CD14-positive monocyte (primary cell): ENCODE measurements around the gene CHD6. TPM values are rescaled to one million over a fixed set of nuclear protein-coding genes. Genes with fewer than 3 reads are reported as not detected.

Experiments
- DNase-seq, 3 donors: peaks; one replicate each; pipeline ENCODE4 v3.0.0-alpha.2; 2011 to 2022
- H2AFZ ChIP-seq: 2 replicates; pipeline ENCODE4 v1.6.0; 2012; ENCODE audit warnings: mild to moderate bottlenecking, low read depth, low read length, inconsistent platforms; ENCODE audit not compliant: insufficient read depth, poor library complexity, severe bottlenecking
- H3K27ac ChIP-seq, 2 donors: 1 replicate in 1 of 2; 2 replicates in 1 of 2; pipeline ENCODE4 v1.5.1; 2012 to 2013; ENCODE audit warnings: low read length in 2 of 2, control low read depth in 1 of 2, inconsistent platforms in 1 of 2, low read depth in 1 of 2, mild to moderate bottlenecking in 1 of 2
- H3K27me3 ChIP-seq, 2 donors: one replicate each; pipeline versions ENCODE4 v1.6.0 to v1.6.1; 2011 to 2013; ENCODE audit warnings: low read length in 2 of 2; ENCODE audit not compliant: control insufficient read depth in 2 of 2, insufficient read depth in 2 of 2
- H3K36me3 ChIP-seq, 2 donors: replicated peaks in 1 of 2; 1 replicate in 1 of 2; 2 replicates in 1 of 2; pipeline versions ENCODE4 v1.5.1 to v1.6.1; 2012 to 2013; ENCODE audit warnings: low read length in 2 of 2, control low read depth in 1 of 2, inconsistent platforms in 1 of 2, mild to moderate bottlenecking in 1 of 2; ENCODE audit not compliant: insufficient read depth in 2 of 2, control insufficient read depth in 1 of 2
- H3K4me1 ChIP-seq, 2 donors: 1 replicate in 1 of 2; 2 replicates in 1 of 2; pipeline versions ENCODE4 v1.5.1 to v1.6.1; 2012 to 2013; ENCODE audit warnings: low read length in 2 of 2, control low read depth in 1 of 2, inconsistent platforms in 1 of 2, mild to moderate bottlenecking in 1 of 2, moderate library complexity in 1 of 2; ENCODE audit not compliant: insufficient read depth in 2 of 2, control insufficient read depth in 1 of 2
- H3K4me2 ChIP-seq: replicated peaks from 2 replicates; pipeline ENCODE3; 2012; ENCODE audit warnings: low read length, moderate library complexity, mild to moderate bottlenecking; ENCODE audit not compliant: poor library complexity, severe bottlenecking; ENCODE audit errors: extremely low read depth
- H3K4me3 ChIP-seq, 3 experiments: fragments of 200-600 bp in 1 of 3; sonication (generic) in 1 of 3; replicated peaks in 1 of 3; 1 replicate in 2 of 3; 2 replicates in 1 of 3; pipeline ENCODE4 v1.5.1; 2011 to 2013; ENCODE audit warnings: low read length in 3 of 3, mild to moderate bottlenecking in 3 of 3, control low read depth in 2 of 3, low read depth in 2 of 3, inconsistent platforms in 1 of 3, moderate library complexity in 1 of 3
- H3K79me2 ChIP-seq: 2 replicates; pipeline ENCODE4 v1.6.0; 2012; ENCODE audit warnings: mild to moderate bottlenecking, control low read depth, inconsistent platforms, low read length, moderate library complexity; ENCODE audit not compliant: insufficient read depth
- H3K9ac ChIP-seq: 2 replicates; pipeline ENCODE4 v1.6.0; 2017; ENCODE audit warnings: low read length, mild to moderate bottlenecking; ENCODE audit not compliant: insufficient read depth, poor library complexity, severe bottlenecking
- H3K9me3 ChIP-seq, 2 donors: replicated peaks in 1 of 2; 1 replicate in 1 of 2; 2 replicates in 1 of 2; pipeline versions ENCODE4 v1.5.1 to v1.6.1; 2012 to 2013; ENCODE audit warnings: low read length in 2 of 2, control low read depth in 1 of 2; ENCODE audit not compliant: control insufficient read depth in 1 of 2, insufficient read depth in 1 of 2
- H4K20me1 ChIP-seq: 2 replicates; pipeline ENCODE4 v1.6.0; 2012; ENCODE audit warnings: mild to moderate bottlenecking, low read length, control low read depth, moderate library complexity; ENCODE audit not compliant: insufficient read depth
- H3K27ac Mint-ChIP-seq, 7 donors: one replicate each; pipeline ENCODE4 v1.8.0; 2020; ENCODE audit warnings: mild to moderate bottlenecking in 7 of 7, mixed read lengths in 7 of 7, moderate library complexity in 6 of 7, inconsistent platforms in 2 of 7
- H3K27me3 Mint-ChIP-seq, 3 donors: one replicate each; pipeline ENCODE4 v1.8.0; 2021 to 2022; ENCODE audit warnings: low read depth in 3 of 3, mild to moderate bottlenecking in 3 of 3, mixed read lengths in 3 of 3, moderate library complexity in 3 of 3, inconsistent platforms in 1 of 3
- H3K36me3 Mint-ChIP-seq, 2 donors: one replicate each; pipeline ENCODE4 v1.8.0; 2020; ENCODE audit warnings: mixed read lengths in 2 of 2, inconsistent platforms in 1 of 2, mild to moderate bottlenecking in 1 of 2
- H3K4me1 Mint-ChIP-seq: one replicate; pipeline ENCODE4 v1.8.0; 2020; ENCODE audit warnings: mild to moderate bottlenecking, mixed read lengths
- H3K4me3 Mint-ChIP-seq, 2 donors: one replicate each; pipeline ENCODE4 v1.8.0; 2020; ENCODE audit warnings: mild to moderate bottlenecking in 2 of 2, mixed read lengths in 2 of 2, moderate library complexity in 1 of 2
- H3K9me3 Mint-ChIP-seq, 7 donors: one replicate each; pipeline ENCODE4 v1.8.0; 2020 to 2022; ENCODE audit warnings: mixed read lengths in 7 of 7, mild to moderate bottlenecking in 6 of 7, moderate library complexity in 6 of 7, inconsistent platforms in 2 of 7
- WGBS: methylation state at CpG from one replicate; pipeline ENCODE4 v1.1.5; 2013; ENCODE audit warnings: missing lambda C conversion rate; ENCODE audit not compliant: insufficient coverage; 5-methylcytosine and 5-hydroxymethylcytosine counted together
- intact Hi-C, 2 donors: fragments of 100-400 bp; cut with micrococcal nuclease; formaldehyde crosslinking; loops; one replicate each; pipeline versions ENCODE4 v1.15.0 to v1.15.1; 2023
- polyA plus RNA-seq, 3 donors: library from polyadenylated mRNA; depleted of rRNA in 1 of 3; unstranded in 2 of 3; stranded (reverse) in 1 of 3; fragments of 300-500 nt in 2 of 3; fragments of >200 nt in 1 of 3; fragmentation: Illumina TruSeq in 2 of 3; gene quantifications; 1 replicate in 2 of 3; 2 replicates in 1 of 3; pipeline ENCODE4 v1.2.3, GENCODE V29; 2012 to 2021
- TF ChIP-seq, protein P1 (sequence below): fragments of 200-600 bp; IDR thresholded peaks from one replicate; pipeline ENCODE4 v1.8.0; 2022; ENCODE audit warnings: antibody characterized with exemption, mild to moderate bottlenecking

The CHD6 gene
- polyA plus RNA-seq, 3 donors = 12.9 to 19.6 (median 13.0) TPM

GRCh38 chr20:41533537-41534136, 84.5 kb downstream of the CHD6 start:
- H3K27ac Mint-ChIP-seq = peak overlapping the region in 1 of 7 donors; percentile 38
- Histone ChIP-seq H4K20me1 (peaks cover 11% of the 10 kb centered on the region), H3K79me2 (peaks cover 3% of the 10 kb centered on the region), H3K27me3 (no peaks in the 10 kb centered on the region), H2AFZ (no peak overlapping the region), H3K4me3 (no peak overlapping the region), H3K27ac (no peak overlapping the region), H3K9ac (no peak overlapping the region), H3K4me1 (no peaks in the 10 kb centered on the region), H3K9me3 (peaks cover 3 to 5% of the 10 kb centered on the region in 2 donors), H3K4me2 (no peak overlapping the region), H3K36me3 (peaks cover 19 to 54% of the 10 kb centered on the region in 2 donors)
- H3K4me3 Mint-ChIP-seq = no peak overlapping the region
- TF ChIP-seq, protein P1, sequence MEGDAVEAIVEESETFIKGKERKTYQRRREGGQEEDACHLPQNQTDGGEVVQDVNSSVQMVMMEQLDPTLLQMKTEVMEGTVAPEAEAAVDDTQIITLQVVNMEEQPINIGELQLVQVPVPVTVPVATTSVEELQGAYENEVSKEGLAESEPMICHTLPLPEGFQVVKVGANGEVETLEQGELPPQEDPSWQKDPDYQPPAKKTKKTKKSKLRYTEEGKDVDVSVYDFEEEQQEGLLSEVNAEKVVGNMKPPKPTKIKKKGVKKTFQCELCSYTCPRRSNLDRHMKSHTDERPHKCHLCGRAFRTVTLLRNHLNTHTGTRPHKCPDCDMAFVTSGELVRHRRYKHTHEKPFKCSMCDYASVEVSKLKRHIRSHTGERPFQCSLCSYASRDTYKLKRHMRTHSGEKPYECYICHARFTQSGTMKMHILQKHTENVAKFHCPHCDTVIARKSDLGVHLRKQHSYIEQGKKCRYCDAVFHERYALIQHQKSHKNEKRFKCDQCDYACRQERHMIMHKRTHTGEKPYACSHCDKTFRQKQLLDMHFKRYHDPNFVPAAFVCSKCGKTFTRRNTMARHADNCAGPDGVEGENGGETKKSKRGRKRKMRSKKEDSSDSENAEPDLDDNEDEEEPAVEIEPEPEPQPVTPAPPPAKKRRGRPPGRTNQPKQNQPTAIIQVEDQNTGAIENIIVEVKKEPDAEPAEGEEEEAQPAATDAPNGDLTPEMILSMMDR = no peak
- H3K4me1 Mint-ChIP-seq = no peaks in the 10 kb centered on the region
- DNase-seq = no peak
- peaks cover 0 to 9% (median 5%) of the 10 kb centered on the region in 7 donors for H3K9me3 Mint-ChIP-seq
- no CpG with 5 or more reads among the region's 2 CpGs for WGBS
- H3K36me3 Mint-ChIP-seq = peaks cover 36 to 43% of the 10 kb centered on the region in 2 donors
- no peaks in the 10 kb centered on the region for H3K27me3 Mint-ChIP-seq
- intact Hi-C loops = no loop called here

DNA sequence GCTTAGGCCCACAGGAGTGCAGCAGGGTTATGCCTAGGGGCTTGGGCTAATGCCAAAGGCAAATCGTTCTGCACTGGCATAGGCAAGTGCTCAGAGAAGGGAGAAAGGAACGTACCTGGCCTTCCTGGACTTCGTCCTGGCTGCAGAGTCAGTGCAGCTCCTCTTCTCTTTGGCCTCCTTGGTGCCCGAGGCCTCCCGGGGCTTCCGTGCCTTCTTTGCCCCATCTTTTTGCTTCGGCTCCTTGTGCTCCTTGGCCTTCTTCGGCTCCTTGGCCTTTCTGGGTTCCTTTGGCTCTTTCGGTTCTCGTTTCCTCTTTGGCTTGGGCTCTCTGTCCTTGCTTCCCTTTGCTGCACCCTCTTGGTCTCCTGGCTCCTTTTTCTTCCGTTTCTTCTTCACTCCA, 85.2 kb downstream of the CHD6 start:
- Histone ChIP-seq H3K27me3 (no peaks in the 10 kb centered on the region), H4K20me1 (peaks cover 11% of the 10 kb centered on the region), H2AFZ (no peak overlapping the region), H3K4me2 (no peak overlapping the region), H3K9ac (no peak overlapping the region), H3K4me3 (no peak overlapping the region), H3K27ac (no peak overlapping the region), H3K79me2 (peaks cover 3% of the 10 kb centered on the region), H3K9me3 (peaks cover 2% of the 10 kb centered on the region in 2 donors), H3K4me1 (no peaks in the 10 kb centered on the region), H3K36me3 (peaks cover 19 to 50% of the 10 kb centered on the region in 2 donors)
- no peaks in the 10 kb centered on the region for H3K27me3 Mint-ChIP-seq
- no peak overlapping the region for H3K4me3 Mint-ChIP-seq
- TF ChIP-seq, protein P1 = no peak
- H3K27ac Mint-ChIP-seq = peak overlapping the region in 2 of 7 donors; percentile 5 to 38
- intact Hi-C loops = no loop called here
- 97% methylated on average over 10 of the region's 11 CpGs for WGBS
- no peak for DNase-seq
- peaks cover 0 to 5% (median 4%) of the 10 kb centered on the region in 7 donors for H3K9me3 Mint-ChIP-seq
- H3K4me1 Mint-ChIP-seq = no peaks in the 10 kb centered on the region
- H3K36me3 Mint-ChIP-seq = peaks cover 31 to 43% of the 10 kb centered on the region in 2 donors
